ENCODE measurements around the gene CABS1. TPM values are rescaled to one million over a fixed set of nuclear protein-coding genes. Genes with fewer than 3 reads are reported as not detected.

CABS1 gene
- not detected in 2 replicates for polyA plus RNA-seq

GRCh38 chr4:70334681-70335080, at the start of gene CABS1:
TSS of gene CABS1 (plus strand) at chr4:70334981. CDS start at chr4:70335040, 59 bp downstream.

GRCh38 chr4:70360460-70360859, 25.7 kb downstream of the CABS1 start, which contains the start of gene SMR3A:
TSS of gene SMR3A (plus strand) at chr4:70360760. CDS start at chr4:70362116, 1,356 bp downstream.

GRCh38 chr4:70382691-70383181, 48.0 kb downstream of the CABS1 start, which contains the start of gene SMR3B:
TSS of gene SMR3B (plus strand) at chr4:70383131. CDS start at chr4:70384511, 1,380 bp downstream.

Other genes starting within 250 kb of the CABS1 start
- gene PRR27, start 180.7 kb upstream of the CABS1 start, polyA plus RNA-seq, result not detected in 2 replicates
- gene ODAM, start 139.3 kb upstream of the CABS1 start, polyA plus RNA-seq, result not detected in 2 replicates
- gene FDCSP, start 108.9 kb upstream of the CABS1 start, polyA plus RNA-seq, result not detected in 2 replicates
- gene CSN3, start 92.4 kb upstream of the CABS1 start, polyA plus RNA-seq, result not detected in 2 replicates
- gene SMR3A, start 25.8 kb downstream of the CABS1 start, polyA plus RNA-seq, result not detected in 2 replicates
- gene SMR3B, start 48.1 kb downstream of the CABS1 start, polyA plus RNA-seq, result not detected in 2 replicates
- not detected in 2 replicates for gene OPRPN, start 63.0 kb downstream of the CABS1 start, polyA plus RNA-seq
- gene MUC7, start 137.2 kb downstream of the CABS1 start, polyA plus RNA-seq, result not detected in 2 replicates
- gene AMTN, start 183.6 kb downstream of the CABS1 start, polyA plus RNA-seq, result not detected in 2 replicates

Data from Purkinje cell (primary cell).